Breast epithelium (tissue), 4 donors: Measurements from ENCODE around the gene CERS1. TPM values are rescaled to one million over a fixed set of nuclear protein-coding genes. Genes with fewer than 3 reads are reported as not detected.

Experiments used
- DNase-seq, 2 donors: peaks; one replicate each; pipeline ENCODE4 v3.0.0-alpha.2; 2019; ENCODE audit warnings: low spot score in 2 of 2
- H3K27ac ChIP-seq, 2 donors: fragments of 200-600 bp; sonication (generic) in 1 of 2; one replicate each; pipeline ENCODE4 v1.5.1; 2016 to 2019; ENCODE audit warnings: mild to moderate bottlenecking in 1 of 2
- H3K27me3 ChIP-seq, 2 donors: fragments of 200-600 bp; sonication (generic) in 1 of 2; one replicate each; pipeline versions ENCODE4 v1.5.1 to v1.6.0; 2017 to 2019; ENCODE audit warnings: control low read depth in 1 of 2, mild to moderate bottlenecking in 1 of 2
- H3K36me3 ChIP-seq: fragments of 200-600 bp; one replicate; pipeline ENCODE4 v1.5.1; 2019
- H3K4me1 ChIP-seq, 2 donors: fragments of 200-600 bp; sonication (generic); one replicate each; pipeline ENCODE4 v1.5.1; 2016 to 2019; ENCODE audit warnings: control low read depth in 1 of 2
- H3K4me3 ChIP-seq, 3 donors: fragments of 200-600 bp; sonication (generic); 1 replicate in 2 of 3; 2 replicates in 1 of 3; pipeline ENCODE4 v1.5.1; 2016 to 2019; ENCODE audit warnings: mild to moderate bottlenecking in 3 of 3, moderate library complexity in 2 of 3
- H3K9me3 ChIP-seq, 2 donors: fragments of 200-600 bp; sonication (generic) in 1 of 2; one replicate each; pipeline ENCODE4 v1.5.1; 2016 to 2019; ENCODE audit warnings: control low read depth in 1 of 2
- POLR2A ChIP-seq: fragments of 450-650 bp; IDR thresholded peaks from one replicate; pipeline ENCODE4 v1.6.1; 2016; ENCODE audit warnings: antibody characterized with exemption, mild to moderate bottlenecking, moderate library complexity
- POLR2AphosphoS5 ChIP-seq, 3 donors: sonication (generic); formaldehyde crosslinking; IDR thresholded peaks; one replicate each; pipeline ENCODE4 v1.6.1; 2017; ENCODE audit warnings: antibody characterized with exemption in 3 of 3
- intact Hi-C: fragments of 100-400 bp; cut with DNase I; formaldehyde crosslinking; loops from one replicate; pipeline ENCODE4 v1.15.1; 2023; ENCODE audit warnings: low total_unique reads
- total RNA-seq, 3 donors: library from RNA; depleted of rRNA; stranded (reverse); fragments of >200 nt; gene quantifications; one replicate each; pipeline ENCODE4 v1.1.0, GENCODE V29; 2016
- TF ChIP-seq, protein P1 (sequence below), 3 donors: fragments of 450-650 bp; IDR thresholded peaks; one replicate each; pipeline ENCODE4 v1.5.1; 2016 to 2017; ENCODE audit warnings: antibody characterized with exemption in 3 of 3, mild to moderate bottlenecking in 3 of 3, moderate library complexity in 3 of 3

CERS1 gene
- total RNA-seq, 3 donors from 2014 or later, result 0.29 to 0.66 TPM; not detected in 1

- no peaks in the 10 kb centered on the region for H3K9me3 ChIP-seq
- no peak overlapping the region for H3K27ac ChIP-seq
- DNase-seq, result no peak
- H3K27me3 ChIP-seq, result peaks cover 2 to 10% of the 10 kb centered on the region in 2 donors
- TF ChIP-seq, protein P1, sequence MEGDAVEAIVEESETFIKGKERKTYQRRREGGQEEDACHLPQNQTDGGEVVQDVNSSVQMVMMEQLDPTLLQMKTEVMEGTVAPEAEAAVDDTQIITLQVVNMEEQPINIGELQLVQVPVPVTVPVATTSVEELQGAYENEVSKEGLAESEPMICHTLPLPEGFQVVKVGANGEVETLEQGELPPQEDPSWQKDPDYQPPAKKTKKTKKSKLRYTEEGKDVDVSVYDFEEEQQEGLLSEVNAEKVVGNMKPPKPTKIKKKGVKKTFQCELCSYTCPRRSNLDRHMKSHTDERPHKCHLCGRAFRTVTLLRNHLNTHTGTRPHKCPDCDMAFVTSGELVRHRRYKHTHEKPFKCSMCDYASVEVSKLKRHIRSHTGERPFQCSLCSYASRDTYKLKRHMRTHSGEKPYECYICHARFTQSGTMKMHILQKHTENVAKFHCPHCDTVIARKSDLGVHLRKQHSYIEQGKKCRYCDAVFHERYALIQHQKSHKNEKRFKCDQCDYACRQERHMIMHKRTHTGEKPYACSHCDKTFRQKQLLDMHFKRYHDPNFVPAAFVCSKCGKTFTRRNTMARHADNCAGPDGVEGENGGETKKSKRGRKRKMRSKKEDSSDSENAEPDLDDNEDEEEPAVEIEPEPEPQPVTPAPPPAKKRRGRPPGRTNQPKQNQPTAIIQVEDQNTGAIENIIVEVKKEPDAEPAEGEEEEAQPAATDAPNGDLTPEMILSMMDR (IDR thresholded peaks at IDR 0.05), result no peak
- TF ChIP-seq POLR2A, result no peak
- no peak for TF ChIP-seq POLR2AphosphoS5 (IDR thresholded peaks at IDR 0.05)
- H3K36me3 ChIP-seq, result no peaks in the 10 kb centered on the region
- peaks cover 8 to 13% of the 10 kb centered on the region in 2 donors for H3K4me1 ChIP-seq
- intact Hi-C loops, result no loop called here
- peak overlapping the region in 2 of 3 donors; percentile 53 to 74 for H3K4me3 ChIP-seq
These were observed 1.5 kb downstream of the CERS1 start for GRCh38 chr19:18894254-18895037.

GRCh38 chr19:18893587-18894253, 2.2 kb downstream of the CERS1 start:
- Histone ChIP-seq H3K9me3 (no peaks in the 10 kb centered on the region), H3K27me3 (peaks cover 2 to 10% of the 10 kb centered on the region in 2 donors), H3K4me3 (peak overlapping the region in 2 of 3 donors; percentile 53 to 74), H3K27ac (no peak overlapping the region), H3K36me3 (no peaks in the 10 kb centered on the region), H3K4me1 (peaks cover 8 to 13% of the 10 kb centered on the region in 2 donors)
- TF ChIP-seq POLR2AphosphoS5 (IDR thresholded peaks at IDR 0.05) (no peak), POLR2A (no peak)
- TF ChIP-seq, protein P1 (IDR thresholded peaks at IDR 0.05), result no peak
- no peak for DNase-seq
- intact Hi-C loops, result no loop called here

DNA sequence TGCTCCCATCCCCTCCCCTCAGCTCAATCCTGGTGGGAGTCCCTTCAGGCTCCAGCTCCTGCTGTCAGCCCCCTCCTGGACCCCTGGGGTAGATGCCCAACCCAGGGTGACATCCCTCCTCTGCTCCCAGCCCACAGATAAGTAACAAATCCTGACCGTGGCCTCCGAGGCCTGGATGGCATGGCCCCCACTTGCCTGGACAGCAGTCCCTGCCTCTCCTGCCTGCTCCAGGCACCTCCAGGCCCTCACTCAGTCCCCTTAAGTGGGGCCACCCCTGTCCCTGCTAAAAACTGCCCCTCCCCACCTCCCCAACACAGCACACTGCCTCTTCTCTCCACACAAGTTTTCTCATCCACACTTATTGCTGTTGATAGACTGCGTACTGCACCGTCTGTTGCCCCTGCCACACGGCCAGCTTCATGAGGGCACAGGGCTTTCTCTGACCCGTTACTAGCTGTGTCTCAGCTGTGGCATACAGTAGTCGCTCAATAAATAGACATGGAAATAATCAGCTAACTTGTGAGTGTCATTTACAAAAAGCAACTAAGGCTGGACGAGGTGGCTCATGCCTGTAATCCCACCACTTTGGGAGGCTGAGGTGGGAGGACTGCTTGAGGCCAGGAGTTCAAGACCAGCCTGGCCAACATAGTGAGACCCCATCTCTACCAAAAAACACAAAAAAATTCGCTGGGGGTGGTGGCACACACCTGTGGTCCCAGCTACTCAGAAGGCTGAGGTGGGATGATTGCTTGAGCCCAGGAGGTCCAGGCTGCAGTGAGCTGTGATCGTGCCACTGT, 5.8 kb downstream of the CERS1 start:
- peaks cover 4 to 9% of the 10 kb centered on the region in 2 donors for H3K4me1 ChIP-seq
- no peak for DNase-seq
- intact Hi-C loops, result no loop called here
- no peak overlapping the region for H3K27ac ChIP-seq
- no peaks in the 10 kb centered on the region for H3K9me3 ChIP-seq
- no peaks in the 10 kb centered on the region for H3K36me3 ChIP-seq
- TF ChIP-seq, protein P1 (IDR thresholded peaks at IDR 0.05), result no peak
- TF ChIP-seq POLR2A (no peak), POLR2AphosphoS5 (IDR thresholded peaks at IDR 0.05) (no peak)
- peaks cover under 1 to 6% of the 10 kb centered on the region in 2 donors for H3K27me3 ChIP-seq
- no peak overlapping the region for H3K4me3 ChIP-seq

GRCh38 chr19:18886972-18887371, 9.0 kb downstream of the CERS1 start:
- Histone ChIP-seq H3K27ac (no peak overlapping the region), H3K4me3 (no peak overlapping the region)
- intact Hi-C loops, result no loop called here

More at GRCh38 chr19:18886972-18887371, 9.0 kb downstream of the CERS1 start:
- no peaks in the 10 kb centered on the region for H3K27me3 ChIP-seq
- no peaks in the 10 kb centered on the region for H3K36me3 ChIP-seq
- H3K9me3 ChIP-seq, result no peaks in the 10 kb centered on the region
- no peak for DNase-seq
- no peaks in the 10 kb centered on the region for H3K4me1 ChIP-seq
- TF ChIP-seq, protein P1 (IDR thresholded peaks at IDR 0.05), result no peak
- TF ChIP-seq POLR2A (no peak), POLR2AphosphoS5 (IDR thresholded peaks at IDR 0.05) (no peak)
